ENCODE results near the gene USP53.
"Not testable (repeated sequence)": the region's sequence is repeated elsewhere in the genome, so short reads cannot be mapped to it uniquely, and the experiment has no call there.

DNA sequence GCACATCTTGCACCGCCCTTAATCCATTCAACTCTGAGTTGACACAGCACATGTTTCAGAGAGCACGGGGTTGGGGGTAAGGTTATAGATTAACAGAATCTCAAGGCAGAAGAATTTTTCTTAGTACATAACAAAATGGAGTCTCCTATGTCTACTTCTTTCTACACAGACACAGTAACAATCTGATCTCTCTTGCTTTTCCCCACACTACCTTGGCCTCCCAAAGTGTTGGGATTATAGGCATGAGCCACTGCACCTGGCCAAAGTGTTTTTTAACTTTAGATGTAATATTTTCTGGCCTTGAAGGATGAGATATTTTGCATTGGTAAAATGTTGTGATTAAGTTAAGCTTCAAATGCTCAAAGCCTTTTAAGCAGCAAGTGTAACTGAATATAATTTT, 130.8 kb downstream of the USP53 start:
- TF ChIP-seq, protein P1, sequence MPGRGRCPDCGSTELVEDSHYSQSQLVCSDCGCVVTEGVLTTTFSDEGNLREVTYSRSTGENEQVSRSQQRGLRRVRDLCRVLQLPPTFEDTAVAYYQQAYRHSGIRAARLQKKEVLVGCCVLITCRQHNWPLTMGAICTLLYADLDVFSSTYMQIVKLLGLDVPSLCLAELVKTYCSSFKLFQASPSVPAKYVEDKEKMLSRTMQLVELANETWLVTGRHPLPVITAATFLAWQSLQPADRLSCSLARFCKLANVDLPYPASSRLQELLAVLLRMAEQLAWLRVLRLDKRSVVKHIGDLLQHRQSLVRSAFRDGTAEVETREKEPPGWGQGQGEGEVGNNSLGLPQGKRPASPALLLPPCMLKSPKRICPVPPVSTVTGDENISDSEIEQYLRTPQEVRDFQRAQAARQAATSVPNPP (CRISPR knock-in tag; IDR thresholded peaks at IDR 0.05), result not testable (repeated sequence)
- TF ChIP-seq ZNF350 (CRISPR knock-in tag; IDR thresholded peaks at IDR 0.05; ENCODE audit: borderline replicate concordance, low read depth); MXI1 (IDR thresholded peaks at IDR 0.05; ENCODE audit: borderline replicate concordance, low read depth, low read length): not testable (repeated sequence)
- TF ChIP-seq, protein P2, sequence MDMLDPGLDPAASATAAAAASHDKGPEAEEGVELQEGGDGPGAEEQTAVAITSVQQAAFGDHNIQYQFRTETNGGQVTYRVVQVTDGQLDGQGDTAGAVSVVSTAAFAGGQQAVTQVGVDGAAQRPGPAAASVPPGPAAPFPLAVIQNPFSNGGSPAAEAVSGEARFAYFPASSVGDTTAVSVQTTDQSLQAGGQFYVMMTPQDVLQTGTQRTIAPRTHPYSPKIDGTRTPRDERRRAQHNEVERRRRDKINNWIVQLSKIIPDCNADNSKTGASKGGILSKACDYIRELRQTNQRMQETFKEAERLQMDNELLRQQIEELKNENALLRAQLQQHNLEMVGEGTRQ (IDR thresholded peaks at IDR 0.05; ENCODE audit: low read depth, low read length), result not testable (repeated sequence)
- TF ChIP-seq, protein P2 (CRISPR knock-in tag; IDR thresholded peaks at IDR 0.05; ENCODE audit: borderline replicate concordance), result not testable (repeated sequence)
- TF ChIP-seq, protein P3, sequence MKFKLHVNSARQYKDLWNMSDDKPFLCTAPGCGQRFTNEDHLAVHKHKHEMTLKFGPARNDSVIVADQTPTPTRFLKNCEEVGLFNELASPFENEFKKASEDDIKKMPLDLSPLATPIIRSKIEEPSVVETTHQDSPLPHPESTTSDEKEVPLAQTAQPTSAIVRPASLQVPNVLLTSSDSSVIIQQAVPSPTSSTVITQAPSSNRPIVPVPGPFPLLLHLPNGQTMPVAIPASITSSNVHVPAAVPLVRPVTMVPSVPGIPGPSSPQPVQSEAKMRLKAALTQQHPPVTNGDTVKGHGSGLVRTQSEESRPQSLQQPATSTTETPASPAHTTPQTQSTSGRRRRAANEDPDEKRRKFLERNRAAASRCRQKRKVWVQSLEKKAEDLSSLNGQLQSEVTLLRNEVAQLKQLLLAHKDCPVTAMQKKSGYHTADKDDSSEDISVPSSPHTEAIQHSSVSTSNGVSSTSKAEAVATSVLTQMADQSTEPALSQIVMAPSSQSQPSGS (CRISPR knock-in tag; IDR thresholded peaks at IDR 0.05), result not testable (repeated sequence)
- TF ChIP-seq, protein P4, sequence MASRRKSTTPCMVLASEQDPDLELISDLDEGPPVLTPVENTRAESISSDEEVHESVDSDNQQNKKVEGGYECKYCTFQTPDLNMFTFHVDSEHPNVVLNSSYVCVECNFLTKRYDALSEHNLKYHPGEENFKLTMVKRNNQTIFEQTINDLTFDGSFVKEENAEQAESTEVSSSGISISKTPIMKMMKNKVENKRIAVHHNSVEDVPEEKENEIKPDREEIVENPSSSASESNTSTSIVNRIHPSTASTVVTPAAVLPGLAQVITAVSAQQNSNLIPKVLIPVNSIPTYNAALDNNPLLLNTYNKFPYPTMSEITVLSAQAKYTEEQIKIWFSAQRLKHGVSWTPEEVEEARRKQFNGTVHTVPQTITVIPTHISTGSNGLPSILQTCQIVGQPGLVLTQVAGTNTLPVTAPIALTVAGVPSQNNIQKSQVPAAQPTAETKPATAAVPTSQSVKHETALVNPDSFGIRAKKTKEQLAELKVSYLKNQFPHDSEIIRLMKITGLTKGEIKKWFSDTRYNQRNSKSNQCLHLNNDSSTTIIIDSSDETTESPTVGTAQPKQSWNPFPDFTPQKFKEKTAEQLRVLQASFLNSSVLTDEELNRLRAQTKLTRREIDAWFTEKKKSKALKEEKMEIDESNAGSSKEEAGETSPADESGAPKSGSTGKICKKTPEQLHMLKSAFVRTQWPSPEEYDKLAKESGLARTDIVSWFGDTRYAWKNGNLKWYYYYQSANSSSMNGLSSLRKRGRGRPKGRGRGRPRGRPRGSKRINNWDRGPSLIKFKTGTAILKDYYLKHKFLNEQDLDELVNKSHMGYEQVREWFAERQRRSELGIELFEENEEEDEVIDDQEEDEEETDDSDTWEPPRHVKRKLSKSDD (CRISPR knock-in tag; IDR thresholded peaks at IDR 0.05; ENCODE audit: low read depth), result not testable (repeated sequence)
